T-helper 1 cell treated with Interleukin-12 subunit alpha and Interleukin-12 subunit beta and Interleukin-4 antibody, amounts not matched to agents 30 μg/mL and 1 μg/mL, for 36 hours (primary cell): Measurements from ENCODE around the gene COL4A1.

ENCODE experiments used
- H3K27ac Mint-ChIP-seq: one replicate; pipeline ENCODE4 v1.8.0; 2021; ENCODE audit warnings: mild to moderate bottlenecking, mixed read lengths
- H3K27me3 Mint-ChIP-seq: one replicate; pipeline ENCODE4 v1.8.0; 2021; ENCODE audit warnings: low read depth, mixed read lengths
- H3K36me3 Mint-ChIP-seq: one replicate; pipeline ENCODE4 v1.8.0; 2021; ENCODE audit warnings: low read depth, mixed read lengths
- H3K4me1 Mint-ChIP-seq: one replicate; pipeline ENCODE4 v1.8.0; 2021; ENCODE audit warnings: low read depth, mixed read lengths
- H3K4me3 Mint-ChIP-seq: one replicate; pipeline ENCODE4 v1.8.0; 2021; ENCODE audit warnings: mild to moderate bottlenecking, moderate library complexity, mixed read lengths
- H3K9me3 Mint-ChIP-seq: one replicate; pipeline ENCODE4 v1.8.0; 2021; ENCODE audit warnings: mixed read lengths

COL4A1 gene

DNA sequence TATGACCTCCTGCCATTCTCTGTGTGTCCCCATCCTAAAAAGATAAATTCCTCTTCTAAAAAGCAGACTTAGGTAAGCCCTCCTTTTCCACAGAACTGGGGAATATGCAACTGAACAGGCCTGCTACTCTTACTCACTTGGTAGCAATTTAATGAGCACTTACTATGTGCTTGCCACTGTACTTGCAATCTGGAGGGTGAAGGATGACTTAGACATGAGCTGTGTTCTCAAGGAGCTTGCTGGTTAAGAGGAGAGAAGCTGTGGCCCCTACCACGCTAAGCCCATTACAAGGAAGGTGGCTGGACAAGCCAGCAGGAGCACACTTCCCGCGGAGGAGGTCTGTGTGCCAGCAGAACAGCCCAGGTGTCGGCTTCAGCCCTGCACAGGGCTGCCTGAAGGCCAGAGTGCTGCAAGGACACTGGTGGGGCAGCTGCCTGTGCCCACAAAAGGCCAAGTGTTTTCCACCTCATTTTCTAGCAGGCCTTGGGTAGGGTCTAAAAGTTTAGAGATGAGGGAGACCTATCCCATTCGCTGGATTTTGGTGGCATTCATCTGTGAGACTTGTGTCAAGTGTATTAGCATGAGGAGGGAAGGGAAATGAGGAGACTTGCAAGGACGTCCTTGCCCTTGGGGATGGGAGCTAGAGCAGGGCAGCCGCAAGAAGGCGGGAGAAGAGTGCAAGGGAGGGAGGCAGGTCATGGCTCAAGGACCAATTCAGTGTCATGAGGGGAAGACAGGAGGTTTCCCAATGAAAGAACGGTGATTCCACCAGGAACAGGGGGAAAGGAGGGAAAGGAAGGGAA, 52.0 kb downstream of the COL4A1 start:
- Mint-ChIP-seq H3K36me3 (no peaks in the 10 kb centered on the region), H3K9me3 (no peaks in the 10 kb centered on the region), H3K27me3 (peaks cover 9% of the 10 kb centered on the region), H3K4me1 (no peaks in the 10 kb centered on the region), H3K27ac (no peak overlapping the region), H3K4me3 (no peak overlapping the region)

DNA sequence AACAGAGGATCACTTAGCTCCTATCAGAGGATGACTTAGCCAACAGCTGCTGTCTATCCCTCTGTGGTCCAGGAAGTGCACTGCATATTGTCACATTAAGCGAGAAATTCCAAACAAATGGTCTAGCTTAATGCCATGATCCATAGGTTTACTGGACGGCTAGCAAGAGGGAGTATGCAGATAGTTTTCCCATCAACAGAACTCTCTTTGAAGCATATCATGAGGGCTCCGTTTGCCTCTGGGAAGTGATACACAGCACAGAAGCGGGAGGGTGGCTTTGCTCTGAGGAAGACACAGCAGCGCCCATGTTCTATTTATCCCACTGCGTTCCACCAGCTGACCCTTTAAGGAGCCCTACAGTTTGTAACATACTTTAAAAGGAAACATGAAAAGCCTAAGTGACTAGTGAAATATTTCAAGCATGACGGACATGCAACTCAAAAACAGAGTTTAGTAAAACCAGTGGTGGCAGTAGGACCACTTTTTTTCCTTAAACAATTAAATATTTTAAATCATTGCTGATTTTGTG, 52.7 kb downstream of the COL4A1 start:
- Mint-ChIP-seq H3K27me3 (peaks cover 6% of the 10 kb centered on the region), H3K27ac (no peak overlapping the region), H3K4me1 (no peaks in the 10 kb centered on the region)

DNA sequence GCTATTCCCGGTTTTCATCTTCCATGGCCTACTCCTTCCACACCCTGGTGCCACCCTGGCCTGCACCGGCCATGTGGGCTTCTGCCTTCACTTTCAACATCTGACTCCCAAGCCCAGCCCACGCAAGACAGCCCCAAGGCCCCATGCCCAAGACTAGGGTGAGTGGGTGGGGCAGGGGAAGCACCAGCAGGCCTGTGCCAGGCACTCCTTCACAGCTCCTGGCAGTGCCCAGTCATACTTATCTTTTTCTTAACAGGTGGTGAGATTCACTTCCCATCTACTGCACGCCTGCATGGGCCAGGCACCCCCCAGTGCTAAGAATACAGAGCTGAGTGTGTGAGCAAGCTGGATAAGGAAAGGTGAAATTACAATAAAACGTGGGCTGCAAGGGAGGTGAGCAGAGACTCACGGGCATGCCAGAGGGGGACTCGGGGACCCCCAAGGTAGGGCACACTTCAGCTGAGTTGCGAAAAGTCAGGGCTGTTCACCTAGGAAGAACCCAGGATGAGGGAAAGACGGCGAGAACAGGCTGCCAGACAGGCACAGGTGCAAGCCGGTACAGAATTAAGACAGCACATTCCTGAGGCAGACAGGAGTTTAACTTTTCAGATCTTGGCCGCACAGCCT, 55.7 kb downstream of the COL4A1 start:
- Mint-ChIP-seq H3K9me3 (no peaks in the 10 kb centered on the region), H3K27ac (no peak overlapping the region), H3K4me3 (no peak overlapping the region), H3K4me1 (no peaks in the 10 kb centered on the region), H3K27me3 (peaks cover 4% of the 10 kb centered on the region), H3K36me3 (no peaks in the 10 kb centered on the region)

More for the DNA sequence above, 52.7 kb downstream of the COL4A1 start:
- Mint-ChIP-seq H3K36me3 (no peaks in the 10 kb centered on the region), H3K9me3 (no peaks in the 10 kb centered on the region), H3K4me3 (no peak overlapping the region)

DNA sequence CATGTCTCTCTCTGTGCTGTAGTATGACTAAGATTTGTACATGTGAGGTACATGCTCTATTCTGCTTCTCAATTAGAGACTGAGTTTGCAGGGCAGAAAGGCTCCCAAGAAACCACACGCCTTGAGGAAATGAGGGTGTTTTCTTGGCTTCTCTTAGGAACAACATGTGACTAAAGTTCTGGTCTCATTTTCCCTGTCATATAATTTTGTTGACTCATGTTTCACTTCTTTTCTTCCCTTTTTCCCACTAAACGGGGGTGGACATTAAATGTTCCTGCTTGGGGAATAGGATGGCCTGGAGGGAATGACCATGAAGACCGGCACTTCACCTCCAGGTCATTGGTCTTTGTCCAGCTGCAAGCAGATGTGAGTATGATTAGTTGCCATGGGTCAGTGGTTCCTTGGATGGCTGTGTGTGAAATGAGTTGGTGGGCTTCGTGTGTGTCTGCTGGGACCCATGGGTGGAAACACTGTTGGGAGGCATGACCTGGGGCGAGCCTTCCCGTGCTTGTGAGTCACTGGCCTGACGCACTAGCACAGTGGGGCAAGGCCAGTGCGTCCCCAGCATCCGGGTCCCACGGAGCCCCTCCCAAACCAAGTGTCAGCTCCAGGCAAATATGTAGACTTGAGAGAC, 56.6 kb downstream of the COL4A1 start:
- Mint-ChIP-seq H3K4me1 (no peaks in the 10 kb centered on the region), H3K4me3 (no peak overlapping the region), H3K27ac (no peak overlapping the region), H3K9me3 (no peaks in the 10 kb centered on the region), H3K36me3 (no peaks in the 10 kb centered on the region), H3K27me3 (no peaks in the 10 kb centered on the region)

DNA sequence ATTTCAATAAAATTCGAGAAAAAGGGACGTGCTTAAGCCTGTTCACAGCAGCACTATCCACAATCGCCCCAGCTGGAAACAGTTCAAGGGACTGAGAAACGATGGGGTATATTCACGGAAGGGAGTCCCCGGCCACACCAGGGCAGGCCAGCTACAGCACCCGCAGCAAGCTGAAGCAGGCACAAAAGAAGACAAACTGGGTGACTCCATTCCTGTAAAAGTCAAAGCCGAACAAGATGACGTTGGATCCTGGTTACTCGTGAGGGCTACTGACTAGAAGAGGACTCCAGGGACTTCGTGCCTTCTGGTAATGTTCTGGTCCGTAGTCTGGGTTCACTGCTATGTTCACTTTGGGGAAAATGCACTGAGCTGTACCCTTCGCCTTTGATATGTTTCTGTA, 57.6 kb downstream of the COL4A1 start:
- Mint-ChIP-seq H3K27me3 (no peaks in the 10 kb centered on the region), H3K9me3 (no peaks in the 10 kb centered on the region), H3K4me1 (no peaks in the 10 kb centered on the region), H3K36me3 (no peaks in the 10 kb centered on the region), H3K27ac (no peak overlapping the region), H3K4me3 (no peak overlapping the region)

DNA sequence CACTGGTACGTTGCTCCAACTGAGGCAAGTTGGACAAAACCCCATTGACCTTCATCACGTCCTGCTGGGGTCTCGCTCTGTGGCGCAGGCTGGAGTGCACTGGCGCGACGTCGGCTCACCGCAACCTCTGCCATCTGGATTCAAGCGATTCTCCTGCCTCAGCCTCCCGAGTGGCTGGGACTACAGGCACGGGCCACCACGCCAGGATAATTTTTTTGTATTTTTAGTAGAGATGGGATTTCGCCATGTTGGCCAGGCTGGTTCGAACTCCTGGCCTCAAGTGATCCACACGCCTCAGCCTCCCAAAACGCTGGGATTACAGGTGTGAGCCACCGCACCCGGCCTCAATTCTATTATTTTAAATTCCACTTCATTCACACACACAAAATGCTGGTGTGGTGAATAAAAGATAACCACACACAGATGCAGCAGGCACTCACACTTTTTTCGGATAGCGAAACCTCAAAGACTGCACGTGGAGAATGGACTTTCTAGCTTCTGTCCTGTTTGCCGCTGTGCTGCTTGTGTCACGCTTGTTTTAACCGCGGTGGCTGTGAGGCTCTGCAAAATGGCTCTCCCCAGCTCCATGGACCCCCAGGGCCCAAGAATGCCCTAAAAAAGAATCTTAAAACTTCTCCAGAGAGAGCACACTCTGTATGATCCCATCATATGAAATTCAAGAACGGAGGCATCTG, 58.4 kb downstream of the COL4A1 start:
- Mint-ChIP-seq H3K9me3 (no peaks in the 10 kb centered on the region), H3K27ac (no peak overlapping the region), H3K4me3 (no peak overlapping the region)

DNA sequence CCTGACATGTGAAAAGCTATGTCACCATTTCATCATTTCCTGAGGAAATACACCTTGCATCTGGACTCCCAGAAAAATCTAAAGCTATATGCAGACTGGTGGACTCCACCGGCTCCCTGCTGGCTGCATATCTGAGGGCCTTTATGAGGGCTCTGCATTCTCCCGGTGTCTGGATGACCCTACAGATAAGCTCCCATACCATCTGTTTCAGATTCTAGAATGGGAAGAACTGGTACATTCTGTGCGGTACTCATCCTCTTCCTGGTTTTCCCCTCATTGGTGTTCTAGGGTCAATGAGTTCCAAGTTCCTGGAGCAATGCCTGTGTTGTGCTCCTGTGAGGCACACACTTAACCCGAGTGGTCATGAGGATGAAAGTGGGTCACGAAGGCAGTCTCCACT, 60.4 kb downstream of the COL4A1 start:
- no peak overlapping the region for H3K27ac Mint-ChIP-seq
- no peaks in the 10 kb centered on the region for H3K9me3 Mint-ChIP-seq
- H3K4me1 Mint-ChIP-seq: no peaks in the 10 kb centered on the region
- H3K27me3 Mint-ChIP-seq: peaks cover 7% of the 10 kb centered on the region
- no peak overlapping the region for H3K4me3 Mint-ChIP-seq
- no peaks in the 10 kb centered on the region for H3K36me3 Mint-ChIP-seq

More for the DNA sequence above, 58.4 kb downstream of the COL4A1 start:
- H3K4me1 Mint-ChIP-seq: no peaks in the 10 kb centered on the region
- no peaks in the 10 kb centered on the region for H3K36me3 Mint-ChIP-seq
- H3K27me3 Mint-ChIP-seq: no peaks in the 10 kb centered on the region

DNA sequence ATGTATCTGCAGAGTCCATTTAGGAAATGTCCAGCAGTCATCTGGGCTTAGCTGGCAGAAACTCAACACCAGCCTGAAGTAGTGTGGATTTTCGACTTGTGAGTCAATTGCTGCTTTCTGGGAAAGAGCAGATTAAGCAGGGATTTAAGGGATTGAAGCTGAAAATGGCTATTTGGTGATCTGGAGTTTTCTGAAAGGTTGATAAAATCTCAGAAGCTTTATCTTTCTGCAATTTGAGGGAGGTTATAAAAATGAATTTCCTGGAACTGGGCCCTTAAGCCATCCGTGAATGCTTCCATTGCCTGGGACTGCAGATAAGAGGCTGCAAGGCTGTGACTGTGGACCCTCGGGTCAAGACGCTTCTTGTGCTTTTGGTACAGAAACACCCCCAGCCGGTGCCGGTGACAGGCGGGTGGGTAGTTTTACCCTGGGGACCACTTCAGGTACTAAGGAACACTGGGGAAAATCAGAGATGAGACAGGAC, 61.5 kb downstream of the COL4A1 start:
- Mint-ChIP-seq H3K27me3 (peaks cover 7% of the 10 kb centered on the region), H3K36me3 (no peaks in the 10 kb centered on the region), H3K4me3 (no peak overlapping the region)

DNA sequence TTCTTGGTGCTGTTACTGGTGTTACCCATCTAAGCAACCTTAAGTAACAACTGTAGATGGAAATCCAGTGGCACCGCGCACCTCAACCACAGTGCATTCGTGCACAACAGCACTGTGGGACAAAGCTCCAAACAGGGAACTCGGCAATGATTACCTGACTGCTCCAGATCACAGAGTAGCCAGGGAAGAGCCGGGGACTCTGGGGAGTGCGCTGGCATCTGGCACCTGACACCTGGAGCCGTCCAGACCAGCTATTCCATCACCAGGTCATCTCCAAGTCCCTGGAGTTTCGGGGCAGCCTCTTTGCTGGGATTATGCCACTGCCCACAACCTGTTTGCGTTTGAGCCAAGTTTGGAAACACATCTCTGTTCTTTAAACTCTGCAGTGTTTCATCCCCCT, 62.0 kb downstream of the COL4A1 start:
- Mint-ChIP-seq H3K27me3 (peaks cover 7% of the 10 kb centered on the region), H3K4me1 (no peaks in the 10 kb centered on the region), H3K4me3 (no peak overlapping the region), H3K36me3 (no peaks in the 10 kb centered on the region), H3K9me3 (no peaks in the 10 kb centered on the region), H3K27ac (no peak overlapping the region)

More for the DNA sequence above, 61.5 kb downstream of the COL4A1 start:
- no peaks in the 10 kb centered on the region for H3K4me1 Mint-ChIP-seq
- H3K9me3 Mint-ChIP-seq: no peaks in the 10 kb centered on the region
- no peak overlapping the region for H3K27ac Mint-ChIP-seq

DNA sequence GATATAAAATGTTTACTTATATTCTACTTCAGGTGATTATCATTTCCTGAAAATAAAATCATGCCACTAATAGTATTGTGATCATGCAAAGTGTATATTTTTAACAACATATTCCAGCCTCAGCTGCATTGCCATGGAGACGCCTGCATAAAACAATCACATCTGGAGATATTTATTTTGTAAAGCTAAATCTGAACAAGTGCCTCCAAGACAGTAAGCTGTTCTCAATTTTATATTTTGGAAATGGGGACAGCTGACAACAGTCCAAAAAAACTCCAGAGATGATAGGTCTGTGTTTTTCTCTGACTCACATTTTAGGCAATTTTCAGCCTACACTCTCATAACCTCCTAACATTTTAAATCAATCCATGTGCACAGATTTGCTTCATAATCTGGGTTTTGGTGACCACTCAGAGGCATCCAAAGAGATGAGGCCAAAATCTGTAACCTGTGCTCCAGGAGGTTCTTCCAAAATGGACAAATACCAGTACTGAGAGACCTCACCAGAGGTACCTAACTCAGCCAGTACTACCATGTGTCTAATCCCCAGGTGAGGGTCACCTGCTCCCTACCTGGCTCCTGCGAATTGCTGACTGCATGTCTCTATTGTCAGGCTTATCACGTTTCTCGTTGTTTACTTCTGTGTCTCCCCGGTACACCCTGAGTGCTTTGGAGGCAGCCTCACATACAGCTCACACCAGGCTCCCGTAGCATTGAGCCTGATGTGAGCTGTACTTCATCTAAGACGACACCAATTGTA, 62.7 kb downstream of the COL4A1 start:
- Mint-ChIP-seq H3K27ac (no peak overlapping the region), H3K4me3 (no peak overlapping the region), H3K27me3 (peaks cover 12% of the 10 kb centered on the region), H3K4me1 (no peaks in the 10 kb centered on the region), H3K36me3 (no peaks in the 10 kb centered on the region), H3K9me3 (no peaks in the 10 kb centered on the region)

DNA sequence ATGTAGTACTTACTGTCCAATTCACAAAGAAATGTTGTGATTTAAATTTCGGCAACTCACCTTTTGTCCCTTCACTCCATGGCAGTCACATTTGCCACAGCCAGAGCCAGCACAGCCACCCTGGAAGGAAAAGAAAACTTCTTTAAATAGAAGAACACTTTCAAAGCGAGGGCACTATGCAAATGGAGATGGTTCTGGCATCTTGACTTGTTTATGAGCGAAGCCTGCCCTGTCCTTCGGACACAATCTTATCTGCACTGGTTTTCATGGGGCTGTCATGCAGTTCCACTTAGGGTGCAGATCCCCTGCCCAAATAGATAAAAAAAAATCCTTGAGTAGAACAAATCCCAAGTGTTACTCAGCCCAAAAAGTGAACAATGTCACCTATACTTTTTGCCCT, 64.3 kb downstream of the COL4A1 start:
- no peaks in the 10 kb centered on the region for H3K36me3 Mint-ChIP-seq
- H3K27ac Mint-ChIP-seq: no peak overlapping the region
- peaks cover 19% of the 10 kb centered on the region for H3K27me3 Mint-ChIP-seq
- H3K9me3 Mint-ChIP-seq: no peaks in the 10 kb centered on the region
- no peak overlapping the region for H3K4me3 Mint-ChIP-seq
- H3K4me1 Mint-ChIP-seq: no peaks in the 10 kb centered on the region

DNA sequence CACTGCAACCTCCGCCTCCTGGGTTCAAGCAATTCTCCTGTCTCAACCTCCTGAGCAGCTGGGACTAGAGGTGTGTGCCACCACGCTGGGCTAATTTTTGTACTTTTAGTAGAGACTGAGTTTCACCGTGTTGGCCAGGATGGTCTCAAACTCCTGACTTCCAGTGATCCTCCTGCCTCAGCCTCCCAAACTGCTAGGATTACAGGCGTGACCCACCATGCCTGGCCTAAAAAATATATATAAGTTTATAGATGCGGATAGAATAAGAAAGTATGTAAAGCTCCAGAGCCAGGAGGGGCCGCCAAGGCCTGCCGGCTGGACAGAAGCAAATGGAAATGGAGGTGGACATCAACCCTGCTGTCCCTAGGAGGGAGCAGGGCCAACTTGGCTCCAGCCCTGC, 66.0 kb downstream of the COL4A1 start:
- Mint-ChIP-seq H3K4me3 (no peak overlapping the region), H3K4me1 (no peaks in the 10 kb centered on the region), H3K27me3 (peaks cover 19% of the 10 kb centered on the region), H3K9me3 (no peaks in the 10 kb centered on the region), H3K36me3 (no peaks in the 10 kb centered on the region), H3K27ac (no peak overlapping the region)

DNA sequence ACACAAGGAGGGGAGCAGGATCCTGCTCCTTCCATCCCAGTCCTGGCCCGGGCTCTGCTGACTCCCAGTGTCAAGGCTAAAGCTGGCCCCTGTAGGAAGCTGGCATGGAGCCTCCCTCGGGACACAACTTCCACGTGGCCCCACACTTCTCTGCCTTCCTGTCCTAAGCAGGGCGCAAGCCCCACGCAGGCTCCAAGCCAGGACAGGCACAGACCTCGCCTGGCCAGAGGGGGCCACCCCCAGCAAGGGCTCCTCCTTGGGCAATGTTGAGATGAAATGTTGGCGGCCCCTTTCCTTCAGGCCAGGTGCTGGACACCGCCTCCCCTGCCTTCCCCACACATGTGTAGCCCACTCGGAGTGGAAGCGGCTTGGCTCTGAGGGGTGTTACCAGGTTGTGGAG, 66.6 kb downstream of the COL4A1 start:
- no peak overlapping the region for H3K27ac Mint-ChIP-seq
- H3K9me3 Mint-ChIP-seq: no peaks in the 10 kb centered on the region
- H3K36me3 Mint-ChIP-seq: no peaks in the 10 kb centered on the region
- H3K27me3 Mint-ChIP-seq: peaks cover 19% of the 10 kb centered on the region
- H3K4me1 Mint-ChIP-seq: no peaks in the 10 kb centered on the region
- no peak overlapping the region for H3K4me3 Mint-ChIP-seq
